ENCODE measurements around the gene GRIN2C.
"Not testable (repeated sequence)": the region's sequence is repeated elsewhere in the genome, so short reads cannot be mapped to it uniquely, and the experiment has no call there.

GRIN2C gene

DNA sequence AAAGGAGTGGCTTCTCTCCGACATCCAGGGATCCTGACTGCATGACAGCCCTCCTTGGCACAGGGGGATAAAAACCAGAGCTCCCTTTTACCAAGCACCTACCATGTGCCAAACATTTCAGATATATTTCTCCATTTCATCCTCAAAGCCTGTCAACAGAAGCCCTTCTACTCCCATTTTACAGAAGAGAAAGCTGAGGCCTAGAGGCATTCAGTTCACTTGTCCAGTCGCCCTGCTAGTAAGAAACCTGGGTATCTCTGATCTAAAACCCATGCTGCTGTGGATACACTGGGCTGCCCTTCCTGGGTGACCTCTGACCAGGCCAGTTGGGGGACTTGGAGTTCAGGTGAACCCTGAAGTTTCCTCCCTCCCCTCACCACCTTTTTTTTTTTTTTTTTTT lies 19.0 kb upstream of the GRIN2C start:
- no peak for DNase-seq

- DNase-seq: no peak
Measured at GRCh38 chr17:74877592-74878548, 18.2 kb upstream of the GRIN2C start.

GRCh38 chr17:74875977-74876593 lies 16.4 kb upstream of the GRIN2C start:
- no peak for DNase-seq

- no peak for DNase-seq
Measured at GRCh38 chr17:74875155-74875976, 15.7 kb upstream of the GRIN2C start.

- DNase-seq: no peak
Measured at GRCh38 chr17:74874615-74875037, 14.9 kb upstream of the GRIN2C start.

DNA sequence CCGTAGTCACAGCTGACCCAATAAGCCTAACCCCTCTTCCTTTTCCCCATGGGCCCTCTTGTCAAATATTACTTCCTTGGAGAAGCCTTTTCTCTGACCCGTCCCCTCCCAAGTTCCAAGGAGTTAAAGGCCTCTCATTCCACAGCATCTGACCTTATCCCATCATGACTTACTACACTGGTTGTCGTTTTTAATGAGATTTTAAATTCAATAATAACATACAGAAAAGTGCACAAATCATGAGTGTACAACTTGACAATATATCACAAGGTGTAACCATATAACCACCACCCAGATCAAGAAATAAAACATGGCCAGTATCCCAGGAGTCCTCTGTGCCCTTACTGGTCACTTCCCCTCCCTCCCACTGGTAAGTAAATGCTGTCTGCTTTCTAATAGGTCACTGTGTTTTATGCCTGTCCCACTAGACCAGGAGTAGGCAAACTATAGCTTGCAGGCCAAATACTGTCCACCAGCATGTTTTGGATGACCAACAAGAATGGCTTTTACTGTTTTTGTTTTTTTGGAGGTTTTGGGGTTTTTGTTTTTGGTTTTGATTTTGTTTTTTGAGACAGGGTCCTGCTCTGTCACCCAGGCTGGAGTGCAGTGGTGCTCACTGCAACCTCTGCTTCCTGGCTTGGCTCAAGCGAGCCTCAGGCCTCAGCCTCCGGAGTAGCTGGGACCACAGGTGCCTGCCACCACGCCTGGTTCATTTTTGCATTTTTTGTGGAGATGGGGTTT lies 14.4 kb upstream of the GRIN2C start:
- no peak for DNase-seq

DNA sequence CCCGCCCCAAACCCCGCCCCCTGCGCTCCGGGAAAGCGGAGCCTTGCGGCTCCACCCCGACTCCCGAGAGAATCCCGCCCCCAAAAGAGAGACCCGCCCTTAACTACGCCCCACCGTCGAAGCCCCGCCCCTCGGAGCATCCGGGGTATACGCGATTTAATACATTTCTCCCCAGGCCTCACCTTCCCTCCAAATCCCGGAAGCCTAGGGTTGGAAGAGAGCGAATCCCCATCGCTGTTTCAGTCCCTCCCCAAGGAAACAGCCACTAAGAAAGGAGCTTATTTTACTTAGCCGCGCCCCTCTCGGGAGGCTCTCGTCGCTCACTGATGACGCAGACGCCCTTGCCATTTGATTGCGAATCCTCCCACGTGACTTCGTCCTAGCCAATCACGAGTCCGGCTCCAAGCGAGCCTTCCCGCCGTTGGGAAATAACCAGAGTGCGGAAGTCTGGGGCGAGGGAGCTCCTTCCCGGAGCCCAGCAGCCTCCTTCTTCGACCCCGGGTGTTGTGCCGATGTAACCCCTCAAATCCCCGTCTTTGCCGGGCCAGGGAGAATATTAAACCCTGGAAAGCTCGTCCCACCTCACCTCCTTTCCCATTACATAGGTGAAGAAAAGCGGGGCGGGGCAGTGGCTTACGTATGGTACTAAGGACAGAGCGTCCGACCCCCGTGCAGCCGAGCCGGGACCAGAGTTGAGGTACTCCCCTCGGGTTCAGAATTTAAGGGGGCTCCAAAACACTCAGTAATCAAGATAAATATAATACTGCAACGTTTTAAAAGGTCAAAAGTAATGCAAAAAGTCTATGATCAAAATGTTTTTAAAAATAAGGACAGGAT lies 13.6 kb upstream of the GRIN2C start:
- peak; percentile 100 for DNase-seq

- DNase-seq: no peak
Measured at GRCh38 chr17:74872313-74873036, 12.8 kb upstream of the GRIN2C start, which contains the start of gene FDXR. Gene FDXR (minus strand): TSS chr17:74872994. CDS start chr17:74872944, 50 bp downstream.

DNA sequence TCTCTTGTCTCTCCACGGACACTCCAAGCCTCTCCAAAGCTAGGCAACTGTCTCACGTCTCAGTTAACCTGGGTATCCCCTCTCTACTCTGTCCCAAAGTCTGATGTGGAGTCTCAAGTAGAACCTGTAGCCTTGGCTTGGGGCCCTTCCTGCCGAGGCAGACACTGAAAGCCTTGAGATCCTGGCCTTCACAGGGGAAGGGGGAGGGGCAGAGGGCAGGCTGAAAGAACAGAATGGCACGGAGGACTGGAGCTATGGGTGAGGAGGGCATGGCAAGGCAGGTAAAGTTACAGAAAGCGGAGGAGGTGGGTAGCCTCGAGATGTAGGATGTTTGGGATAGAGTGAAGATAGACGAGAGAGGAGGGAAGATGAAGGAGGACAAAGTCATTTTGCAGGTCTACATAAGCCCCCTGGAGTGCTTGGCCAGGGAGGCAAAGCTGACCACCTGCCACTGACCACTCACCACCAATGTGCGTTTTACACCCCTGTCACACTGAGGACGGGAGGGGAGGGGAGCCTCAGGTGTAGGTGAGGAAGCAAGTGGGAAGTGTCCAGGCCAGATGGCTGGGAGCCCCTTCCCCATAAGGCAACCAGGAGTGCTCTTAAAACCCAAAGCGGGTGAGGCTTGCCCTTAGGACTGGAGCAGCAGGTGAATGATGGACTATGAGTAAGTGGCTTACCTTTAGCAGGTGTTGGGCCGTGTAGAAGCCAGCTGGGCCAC lies 11.8 kb upstream of the GRIN2C start:
- no peak for DNase-seq

- no peak for DNase-seq
Measured at GRCh38 chr17:74870512-74870911, 10.8 kb upstream of the GRIN2C start.

- not testable (repeated sequence) for DNase-seq
Measured at GRCh38 chr17:74870028-74870427, 10.3 kb upstream of the GRIN2C start.

GRCh38 chr17:74868908-74869255 lies 9.2 kb upstream of the GRIN2C start:
- no peak for DNase-seq

DNA sequence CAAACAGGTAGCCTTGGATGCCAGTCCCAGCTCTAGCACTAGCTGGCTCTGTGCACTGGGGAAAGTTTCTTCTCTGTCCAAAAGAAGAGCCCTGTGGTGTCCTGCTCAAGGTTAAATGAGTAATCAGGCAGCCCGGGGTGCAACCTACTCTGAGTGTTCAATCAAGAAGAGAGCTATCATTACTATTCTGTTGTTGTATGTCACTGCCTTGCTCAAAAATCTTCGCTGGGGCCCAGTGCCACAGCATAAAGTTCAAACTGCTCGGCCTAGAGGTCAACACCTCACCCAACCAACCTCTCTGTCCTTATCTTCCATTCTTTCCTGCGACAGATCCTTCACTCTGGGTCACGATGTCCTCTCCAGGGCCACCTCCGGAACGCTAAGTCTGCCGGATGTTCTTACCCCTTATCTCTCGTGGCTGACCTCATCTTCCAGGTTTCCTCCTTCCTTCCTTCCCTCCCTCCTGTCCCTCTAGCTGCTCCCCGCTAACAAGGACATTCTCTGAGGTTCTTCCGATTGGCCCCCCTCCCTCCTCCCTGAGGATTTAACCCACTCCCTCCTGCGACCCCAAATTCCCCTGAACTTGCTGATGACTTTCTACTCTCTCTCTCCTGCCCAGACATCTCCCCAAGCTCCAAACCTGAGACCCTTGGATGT lies 8.7 kb upstream of the GRIN2C start:
- DNase-seq: no peak

DNA sequence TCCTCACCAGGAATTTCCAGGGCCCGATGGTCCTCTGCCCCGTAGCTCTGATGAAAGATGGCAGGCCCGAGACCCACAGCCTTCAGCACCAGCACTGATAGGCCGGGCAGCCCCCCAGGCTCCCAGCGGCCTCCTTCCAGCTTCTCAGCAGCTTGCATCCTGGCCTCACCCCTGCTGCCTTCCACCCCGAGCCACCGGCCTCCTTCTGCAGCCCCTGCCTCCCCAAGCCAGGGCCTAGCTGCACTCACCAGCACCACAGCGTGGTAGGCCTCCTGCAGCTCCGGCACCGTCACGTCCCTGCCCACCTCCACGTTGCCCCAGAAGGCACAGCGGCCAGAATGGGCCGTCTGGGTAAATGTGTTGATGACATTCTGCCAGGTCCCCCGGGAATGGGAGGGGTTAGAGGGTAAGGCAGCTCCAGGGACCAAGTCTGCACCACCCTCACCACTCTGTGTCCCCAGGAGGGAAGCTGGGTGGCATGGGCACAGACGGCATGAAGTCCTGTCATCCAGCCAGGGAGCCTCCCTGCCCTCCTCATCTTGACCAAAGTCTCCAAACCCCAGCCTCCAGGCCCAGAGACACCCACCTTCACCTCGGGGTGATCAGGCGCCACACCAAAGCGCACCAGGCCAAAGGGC lies 6.6 kb upstream of the GRIN2C start:
- no peak for DNase-seq

GRCh38 chr17:74865504-74866197 lies 6.0 kb upstream of the GRIN2C start:
- DNase-seq: no peak

DNA sequence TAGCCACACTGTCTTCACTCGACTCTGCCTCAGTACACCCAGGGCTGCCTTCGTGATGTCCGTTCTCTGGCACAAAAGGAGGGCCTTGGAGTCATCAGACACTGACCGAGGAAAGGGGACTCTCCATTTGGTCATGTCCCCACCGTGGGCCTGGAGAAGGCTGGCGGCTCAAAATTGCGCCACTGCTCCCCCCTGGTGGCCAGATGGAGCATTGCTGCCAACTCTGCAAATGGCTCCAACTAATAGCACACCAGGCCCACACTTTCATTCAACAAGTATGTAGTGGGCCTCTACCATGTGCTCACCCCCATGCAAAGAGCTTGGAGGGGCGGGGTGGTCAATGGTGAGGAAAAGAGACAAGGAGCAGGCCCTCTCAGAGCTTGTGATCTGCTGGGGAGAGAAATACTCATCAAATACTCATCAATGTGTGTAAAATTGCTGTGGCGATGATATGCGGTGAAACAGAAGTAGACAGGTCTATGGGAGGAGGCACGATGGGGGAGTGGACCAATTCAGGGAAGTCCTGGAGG lies 5.2 kb upstream of the GRIN2C start:
- DNase-seq: peak; percentile 38

DNA sequence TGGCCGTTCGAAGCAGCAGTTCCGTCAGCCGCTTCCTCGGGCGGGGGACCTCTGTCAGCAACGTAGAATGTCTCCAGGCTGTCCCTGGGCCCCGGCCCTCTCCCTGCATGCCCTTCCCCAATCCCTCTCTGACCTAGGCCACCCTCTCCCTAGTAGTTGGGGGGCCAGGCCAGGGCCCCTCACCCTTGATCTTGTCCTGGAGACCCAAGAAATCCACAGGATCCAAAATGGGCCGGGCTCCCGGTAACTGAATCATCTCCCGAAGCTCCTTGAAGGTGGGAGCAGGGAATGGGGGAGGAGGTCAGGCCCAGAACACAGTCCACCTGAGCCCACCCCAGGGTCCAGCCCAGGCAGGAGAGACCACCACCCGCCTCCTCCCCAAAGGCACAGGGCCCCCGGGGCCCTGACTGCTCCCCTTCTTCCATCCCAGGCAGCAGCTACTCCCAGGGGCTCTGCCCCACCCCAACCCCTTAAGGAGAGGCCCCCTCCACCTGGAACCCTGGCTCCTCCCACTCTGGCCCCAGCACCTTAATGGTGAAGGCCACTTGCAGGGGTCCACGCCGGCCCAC lies 4.7 kb upstream of the GRIN2C start:
- DNase-seq: no peak
